Activated T-cell treated with anti-CD3 and anti-CD28 coated beads, Interleukin-2, amount 50 U/mL, for 1 hour (primary cell): Measurements from ENCODE around the gene PRKN.

Experiments used
- DNase-seq: peaks from one replicate; pipeline ENCODE4 v3.0.0-alpha.2; 2020

PRKN gene

DNA sequence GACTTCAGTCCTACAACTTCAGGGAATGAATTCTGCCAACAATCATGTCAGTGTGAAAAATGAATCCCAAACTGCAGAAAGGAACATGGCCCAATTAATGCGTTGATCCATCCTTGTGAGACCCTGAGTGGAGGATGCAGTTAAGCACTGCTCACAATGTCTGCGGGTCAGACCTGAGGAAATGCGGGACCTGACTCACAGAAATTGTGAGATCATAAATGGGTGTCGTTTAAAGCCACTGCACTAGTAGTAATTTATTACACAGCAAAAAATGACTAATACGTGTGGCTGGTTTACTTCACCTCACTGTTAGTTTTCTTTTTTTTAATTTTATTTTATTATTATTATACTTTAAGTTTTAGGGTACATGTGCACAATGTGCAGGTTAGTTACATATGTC, 505.0 kb downstream of the PRKN start:
- no peak for DNase-seq

DNA sequence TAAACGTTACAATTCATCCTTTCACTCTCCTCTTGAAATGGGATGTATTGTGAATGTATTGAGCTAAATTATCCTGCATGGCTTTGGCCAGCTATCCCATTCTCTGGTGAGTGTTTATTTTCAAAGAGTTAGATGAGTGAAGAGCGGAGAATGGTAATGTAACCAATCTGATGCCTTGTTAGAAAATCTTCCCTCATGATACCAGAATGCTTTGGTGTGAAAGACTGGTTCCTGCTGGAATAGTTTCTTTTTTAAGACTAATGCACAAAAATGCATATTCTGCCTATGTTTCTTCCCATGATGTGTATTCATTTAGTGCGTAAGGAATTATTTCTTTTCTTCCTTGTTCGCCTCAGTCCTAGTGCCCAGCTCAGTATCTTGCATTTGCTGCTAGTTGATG, 506.7 kb downstream of the PRKN start:
- no peak for DNase-seq

DNA sequence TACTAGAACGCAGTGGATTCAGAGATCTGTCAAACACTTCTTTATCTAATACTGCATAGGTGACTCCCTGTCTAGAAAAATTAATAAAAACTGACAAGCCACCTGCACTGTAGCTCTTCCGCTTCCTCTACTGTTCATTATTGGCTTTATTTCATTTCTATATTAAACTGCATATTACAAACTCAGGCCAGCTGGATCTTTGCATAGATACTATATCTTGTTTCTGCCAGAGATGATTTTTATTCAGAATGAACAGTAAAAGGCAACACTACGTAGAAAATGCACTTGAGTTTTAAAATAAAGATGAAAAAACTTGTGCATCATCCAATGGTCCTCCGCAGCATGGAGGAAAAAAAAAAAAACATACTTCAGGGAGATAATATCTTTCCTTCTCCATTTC, 508.3 kb downstream of the PRKN start:
- DNase-seq: no peak

DNA sequence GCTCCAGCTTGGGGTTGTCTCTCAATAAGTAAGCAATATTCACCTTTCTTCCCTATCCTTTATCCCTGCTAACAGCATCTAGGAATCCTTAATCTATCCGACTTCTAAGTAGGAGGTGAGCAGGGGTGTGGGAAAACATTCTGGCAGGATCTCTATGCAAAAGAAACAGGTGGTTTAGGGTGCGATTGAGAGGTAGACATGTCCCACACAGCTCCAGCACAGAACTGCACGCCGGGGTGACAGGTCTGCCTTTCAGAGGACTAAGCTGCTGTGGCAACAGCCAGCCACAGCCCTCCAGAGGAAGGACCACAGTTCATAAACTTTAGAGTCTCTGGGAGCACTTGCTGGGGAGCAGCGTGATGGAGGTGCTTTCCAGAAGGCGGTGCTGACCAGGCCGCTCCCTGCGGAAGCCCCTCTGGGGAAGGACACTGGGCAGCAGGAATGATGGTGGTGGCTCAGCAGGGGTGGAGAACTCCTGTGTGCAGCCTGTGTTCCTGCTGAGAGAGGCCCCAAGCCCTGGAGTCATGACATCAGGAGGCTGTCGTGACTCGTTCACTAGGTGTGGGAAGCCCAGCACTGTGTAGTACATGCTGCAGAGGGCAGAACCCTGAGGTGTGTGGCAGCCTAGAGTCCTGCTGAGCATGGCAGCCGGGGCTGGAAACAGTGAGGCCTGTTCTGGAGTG, 509.6 kb downstream of the PRKN start:
- no peak for DNase-seq

DNA sequence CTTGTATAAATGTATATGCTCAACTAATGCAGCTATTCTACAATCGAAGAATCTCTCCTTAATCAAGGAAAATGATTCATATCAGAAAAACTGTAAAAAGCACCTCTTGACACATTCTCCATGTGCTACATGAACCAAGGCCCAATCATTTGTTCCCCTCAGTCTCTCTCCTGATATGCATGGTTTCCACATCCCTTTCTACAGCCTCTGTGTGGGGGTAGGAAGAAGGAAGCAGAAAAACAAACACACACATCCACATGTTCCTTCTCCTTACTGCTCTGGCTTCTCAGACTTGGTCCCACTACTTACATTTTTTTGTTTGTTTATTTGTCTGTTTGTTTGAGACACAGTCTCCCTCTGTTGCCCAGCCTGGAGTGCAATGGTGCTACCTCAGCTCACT, 510.5 kb downstream of the PRKN start:
- no peak for DNase-seq

DNA sequence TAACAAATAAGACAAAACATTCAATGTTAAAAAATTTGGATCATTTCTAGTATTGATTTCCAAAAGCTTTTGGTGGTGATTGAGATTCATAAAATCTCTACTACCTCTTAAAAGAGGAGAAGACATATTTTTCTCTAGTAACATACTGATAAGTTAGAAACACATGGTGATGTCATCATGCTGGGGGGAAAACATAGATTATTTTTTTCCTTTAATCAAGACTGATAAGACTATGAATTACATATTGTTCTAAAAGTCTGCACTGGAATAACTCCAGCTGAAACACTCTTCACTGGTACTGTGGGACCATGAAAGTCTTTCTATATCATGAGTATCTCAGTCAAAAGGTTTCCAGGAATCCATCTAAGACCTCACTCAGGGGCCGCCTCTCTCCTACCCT, 515.8 kb downstream of the PRKN start:
- DNase-seq: no peak

DNA sequence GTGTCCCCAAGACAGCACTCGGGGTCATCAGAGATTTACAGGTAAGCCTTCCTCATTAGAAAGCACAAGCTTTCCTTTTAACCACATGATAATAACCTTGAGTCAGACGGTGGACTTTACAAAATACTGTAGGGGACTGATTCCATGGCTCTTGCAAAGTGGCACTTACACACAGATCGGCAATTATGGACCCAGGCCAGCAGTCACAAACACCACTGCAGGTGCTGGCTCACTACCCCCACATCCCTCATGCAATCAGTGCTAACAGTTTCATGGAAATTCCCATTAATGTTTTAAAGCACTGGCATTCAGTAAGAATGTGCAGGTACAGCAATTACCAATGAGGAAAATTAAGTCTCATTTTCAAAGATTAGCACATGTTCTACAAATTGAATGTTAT, 516.5 kb downstream of the PRKN start:
- no peak for DNase-seq

DNA sequence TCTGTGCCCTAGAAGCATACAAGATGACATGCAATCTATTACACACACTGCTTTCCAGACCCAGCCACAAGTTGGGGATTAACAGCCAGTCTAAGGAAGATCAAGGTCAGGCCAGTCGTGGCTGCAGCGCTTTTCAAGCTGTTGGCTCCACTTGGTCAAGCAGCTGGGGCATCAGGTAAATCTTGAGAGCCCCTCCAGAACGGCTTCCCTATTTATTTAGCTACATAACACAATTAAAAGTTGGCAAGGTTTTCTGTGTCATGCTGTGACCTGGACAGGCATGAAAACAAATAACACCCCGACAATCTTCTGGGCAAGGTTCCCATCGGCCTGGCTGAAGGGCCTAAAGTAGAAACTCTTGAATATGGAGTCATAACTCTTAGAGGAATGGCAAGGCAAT, 524.3 kb downstream of the PRKN start:
- no peak for DNase-seq

DNA sequence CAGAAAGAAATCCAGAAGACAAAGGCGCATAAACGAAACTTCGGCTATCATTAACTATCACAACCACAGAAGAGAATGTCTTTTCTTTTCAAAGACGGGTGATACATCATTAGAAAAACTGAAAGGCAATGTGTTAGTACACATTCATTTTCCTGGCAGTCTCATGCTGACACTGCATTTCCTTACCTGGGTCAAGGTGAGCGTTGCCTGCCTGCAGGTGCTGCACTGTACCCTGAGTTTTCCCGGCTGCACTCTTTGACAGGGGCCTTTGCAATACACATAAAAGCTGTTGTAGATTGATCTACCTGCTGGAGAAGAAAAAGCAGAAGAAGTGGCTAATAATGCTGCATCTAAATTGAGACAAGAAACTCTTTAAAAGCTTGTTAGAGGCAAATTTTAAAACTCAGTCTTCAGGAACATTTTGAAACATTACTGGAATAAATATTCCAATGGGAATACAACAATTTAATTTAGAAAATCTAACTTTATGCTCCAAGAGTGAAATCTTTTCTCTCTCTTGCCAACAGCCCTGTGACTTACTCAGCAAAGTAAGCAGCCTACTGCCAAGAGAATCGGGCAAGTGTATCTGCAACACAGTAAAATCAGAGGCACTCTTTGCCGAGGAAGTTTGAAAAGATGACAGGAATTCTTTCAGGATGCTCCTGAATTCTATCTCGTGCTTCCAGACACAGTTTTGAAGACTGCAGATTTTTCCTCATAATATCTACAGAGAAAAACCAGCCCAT, 526.4 kb downstream of the PRKN start:
- DNase-seq: no peak

DNA sequence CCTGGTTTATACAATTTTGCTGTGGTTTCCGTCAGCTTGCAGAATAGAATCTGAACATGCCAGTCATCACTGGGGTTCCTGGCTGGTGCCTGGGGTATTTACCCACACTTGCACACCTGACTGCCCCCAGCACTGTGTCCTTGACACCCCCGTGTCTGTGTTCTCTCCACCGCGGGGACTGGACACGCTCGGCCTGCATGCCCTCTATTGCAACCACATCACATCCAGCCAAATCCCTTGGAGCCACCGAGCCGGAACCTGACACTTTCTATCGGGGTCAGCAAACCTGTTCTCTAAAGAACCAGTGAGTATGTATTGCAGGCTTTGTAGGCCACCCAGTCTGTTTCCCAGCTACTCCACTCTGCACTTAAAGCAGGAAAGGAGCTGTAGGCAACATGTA, 527.5 kb downstream of the PRKN start:
- no peak for DNase-seq

DNA sequence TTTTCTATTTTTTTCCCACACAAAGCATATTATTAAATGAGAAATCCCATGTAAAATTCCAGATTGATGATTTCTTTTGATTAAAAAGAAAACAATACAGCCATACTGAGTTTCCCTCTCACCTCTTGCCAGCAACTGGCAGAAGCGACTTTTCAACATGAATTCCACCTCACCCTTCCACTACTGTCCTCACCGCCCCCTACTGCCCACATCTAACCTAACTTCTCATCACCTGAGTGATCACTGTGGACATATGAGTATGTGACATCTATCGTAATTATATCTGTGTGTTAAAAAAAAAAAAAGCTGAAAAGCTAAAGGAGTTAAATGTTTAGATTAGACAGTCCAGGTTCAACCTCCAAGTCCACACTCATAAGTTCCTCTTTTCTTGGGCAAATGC, 528.6 kb downstream of the PRKN start:
- no peak for DNase-seq

DNA sequence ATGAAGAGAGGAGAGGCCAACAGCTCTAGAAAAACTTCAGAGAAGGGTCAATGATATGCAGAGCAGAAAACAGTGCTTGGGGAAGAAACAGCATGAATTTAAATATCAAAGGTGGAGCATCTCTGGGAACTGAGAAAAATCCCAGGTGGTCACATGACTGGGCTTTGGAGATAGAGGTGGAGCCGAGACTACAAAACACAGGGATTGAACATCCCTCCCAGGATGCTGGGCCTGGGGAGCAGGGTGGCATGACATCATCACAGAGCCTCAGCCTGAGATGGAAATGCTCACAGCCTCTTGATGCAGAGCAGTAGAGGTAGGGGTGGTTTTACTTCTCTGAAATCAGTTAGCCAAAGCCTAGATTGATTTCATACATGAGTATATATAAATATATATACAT, 529.5 kb downstream of the PRKN start:
- DNase-seq: no peak

DNA sequence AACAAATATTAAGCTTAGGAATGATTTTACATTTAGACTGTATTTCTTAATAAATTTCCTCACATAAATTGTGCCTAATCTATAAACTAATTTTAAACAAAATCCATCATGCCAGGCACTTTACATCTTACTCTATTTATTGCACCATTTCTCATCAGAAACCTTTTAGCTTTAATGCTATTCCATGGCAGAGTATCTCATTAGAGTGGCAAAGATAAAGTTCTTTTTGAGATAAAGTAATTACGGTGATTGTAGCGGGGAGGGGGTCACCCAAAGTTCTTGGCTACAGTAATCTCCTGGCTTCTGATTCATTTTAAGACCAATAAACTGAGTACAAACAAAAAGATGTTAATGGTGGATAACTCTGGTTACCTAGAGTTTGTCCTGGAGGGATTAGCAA, 532.1 kb downstream of the PRKN start:
- DNase-seq: no peak

DNA sequence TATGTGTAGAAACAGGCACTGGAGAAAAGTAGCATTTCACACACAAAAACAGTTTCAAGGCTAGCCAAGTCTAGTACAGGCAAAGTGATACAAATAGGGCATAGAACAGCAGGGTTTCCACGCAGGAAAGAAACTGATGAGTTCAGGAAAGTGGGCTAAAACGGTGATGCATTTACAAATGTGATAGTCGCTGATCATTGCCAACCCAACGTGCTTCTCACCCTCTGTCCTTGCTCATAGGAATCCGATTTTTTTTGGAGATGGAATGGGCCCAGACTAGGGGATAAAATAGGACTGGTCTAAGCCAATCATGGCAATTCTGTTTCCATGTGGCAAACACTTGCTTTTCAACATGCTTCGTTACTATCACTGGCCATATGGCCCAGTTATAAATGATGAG, 536.6 kb downstream of the PRKN start:
- no peak for DNase-seq

DNA sequence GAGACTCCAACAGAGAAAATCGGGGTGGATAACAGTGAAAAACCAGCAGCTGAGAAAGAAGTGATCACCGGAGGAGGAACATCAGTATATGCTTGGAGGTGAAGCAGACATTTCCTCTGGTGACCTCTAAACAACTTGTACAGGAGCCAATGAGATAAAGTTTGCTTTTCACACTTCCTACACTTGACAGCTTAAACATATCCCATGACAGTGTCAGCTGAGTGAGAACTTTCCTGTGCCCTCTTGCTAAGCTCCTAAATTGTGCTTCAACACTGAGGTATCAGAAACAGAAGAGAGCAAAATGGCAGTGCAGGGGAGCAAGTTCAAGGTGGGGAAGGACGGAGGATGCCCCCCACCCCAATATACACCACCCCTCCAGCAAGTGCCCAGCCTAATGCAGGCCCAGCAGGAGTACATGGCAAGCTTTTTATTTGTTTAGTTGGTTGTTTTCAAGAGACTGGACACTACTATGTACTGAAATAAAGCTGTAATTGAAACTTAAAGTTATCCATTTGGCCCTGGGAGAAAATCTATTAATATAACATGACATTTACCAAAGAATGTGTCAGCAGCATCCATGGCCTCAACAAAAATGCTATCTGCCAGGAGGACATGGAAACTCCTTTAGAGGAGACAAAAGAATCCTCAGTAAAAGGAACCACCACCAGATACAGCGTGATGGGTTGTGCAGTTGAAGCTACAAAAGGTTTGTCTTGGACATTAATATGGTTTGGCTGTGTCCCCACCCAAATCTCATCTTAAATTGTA, 540.2 kb downstream of the PRKN start:
- no peak for DNase-seq

DNA sequence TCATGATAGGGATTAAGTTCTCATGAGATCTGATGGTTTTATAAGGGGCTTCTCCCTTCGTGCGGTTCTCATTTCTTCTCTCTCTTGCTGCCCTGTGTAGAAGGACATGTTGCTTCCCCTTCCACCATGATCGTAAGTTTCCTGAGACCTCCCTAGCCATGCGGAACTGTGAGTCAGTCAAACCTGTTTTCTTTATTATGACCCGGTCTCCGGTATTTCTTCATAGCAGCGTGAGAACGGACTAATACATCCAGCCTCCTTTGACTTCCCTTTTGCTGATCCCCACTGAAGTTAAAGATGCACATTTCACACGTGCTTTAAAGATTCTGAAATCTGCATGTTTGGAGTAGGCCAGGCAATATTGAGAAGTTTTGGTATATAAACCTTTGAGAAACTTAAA, 543.1 kb downstream of the PRKN start:
- DNase-seq: no peak

DNA sequence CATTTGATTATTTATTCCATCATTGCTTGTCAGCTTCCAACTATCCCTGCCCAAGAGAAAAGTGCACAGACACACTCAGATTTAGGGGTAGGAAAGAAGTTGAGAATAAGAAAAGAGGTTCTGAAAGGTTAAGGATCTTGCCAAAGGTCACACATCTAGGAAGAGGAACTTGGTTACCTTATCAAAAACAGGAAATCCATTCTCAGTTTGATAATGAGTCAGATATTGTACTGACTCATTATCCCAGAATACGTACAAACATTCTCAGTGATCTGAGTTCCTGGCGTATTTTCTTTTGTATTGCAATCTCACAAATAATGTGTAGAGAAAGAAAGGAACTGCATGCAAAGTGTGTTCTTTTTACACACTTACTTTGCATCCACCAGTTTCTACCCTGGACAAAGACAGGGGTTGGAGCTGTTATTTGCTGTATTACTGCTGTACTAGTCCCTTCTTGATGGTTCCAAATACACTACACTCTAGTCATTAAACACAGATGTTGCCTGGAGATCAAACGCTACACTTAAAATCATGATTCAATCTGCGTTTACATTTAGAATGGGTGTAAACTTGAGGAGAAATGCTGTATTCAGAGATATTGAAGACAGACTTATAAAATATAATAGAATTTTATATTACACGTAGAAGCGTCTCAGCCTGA, 545.7 kb downstream of the PRKN start:
- DNase-seq: no peak

DNA sequence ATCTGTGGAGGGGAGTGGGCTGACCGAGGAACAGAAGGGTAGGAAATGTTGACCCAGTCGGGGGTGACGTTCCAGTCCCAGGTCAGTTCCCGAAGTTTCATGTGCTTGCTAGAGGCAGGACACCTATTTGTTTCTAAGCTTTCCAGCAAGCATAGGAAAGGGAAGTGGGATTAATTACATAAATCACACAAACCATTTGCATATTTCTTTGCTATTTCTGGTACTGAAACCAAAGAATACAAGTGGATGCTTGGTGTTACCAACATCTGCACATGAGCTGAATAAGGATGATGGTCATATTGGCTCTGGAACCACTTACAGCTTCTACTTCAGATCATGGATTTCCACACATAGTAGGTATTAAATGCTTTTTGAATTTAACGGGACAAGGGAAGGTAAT, 546.5 kb downstream of the PRKN start:
- DNase-seq: no peak

DNA sequence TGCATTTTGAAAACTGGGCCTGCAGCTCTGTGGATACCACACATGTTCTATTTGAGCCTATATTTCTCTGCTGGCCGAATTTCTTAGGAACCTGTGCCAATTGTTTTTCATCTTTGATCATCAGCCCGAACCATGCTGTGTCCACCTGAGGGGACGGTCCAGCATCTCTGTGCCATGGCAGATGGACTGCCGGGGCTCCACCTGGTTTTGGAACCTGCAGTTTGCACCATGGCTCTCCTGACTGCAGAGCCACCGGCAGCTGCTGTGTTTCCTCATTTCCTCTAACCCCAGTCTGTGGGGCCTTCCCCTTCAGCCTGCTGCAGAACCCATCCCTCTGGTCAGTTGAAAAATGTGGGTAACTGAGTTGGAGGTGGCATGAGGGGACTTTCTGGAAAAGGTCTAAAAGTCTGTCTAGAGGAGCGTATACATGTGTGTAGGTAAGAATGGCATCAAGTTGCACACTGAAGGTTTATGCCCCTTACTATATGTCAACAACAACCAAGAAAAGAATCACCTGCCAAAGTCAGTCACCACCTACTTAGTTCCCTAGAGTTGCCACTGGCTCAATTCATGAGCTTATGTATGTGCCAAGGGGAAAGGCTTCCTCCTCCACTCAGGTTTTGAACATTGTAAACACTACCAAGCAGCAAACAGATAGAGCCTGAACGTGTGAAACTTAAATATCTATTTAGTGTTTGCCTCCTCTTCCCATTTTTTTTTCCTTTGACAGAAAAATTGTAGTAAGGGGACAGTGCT, 548.2 kb downstream of the PRKN start:
- DNase-seq: no peak

DNA sequence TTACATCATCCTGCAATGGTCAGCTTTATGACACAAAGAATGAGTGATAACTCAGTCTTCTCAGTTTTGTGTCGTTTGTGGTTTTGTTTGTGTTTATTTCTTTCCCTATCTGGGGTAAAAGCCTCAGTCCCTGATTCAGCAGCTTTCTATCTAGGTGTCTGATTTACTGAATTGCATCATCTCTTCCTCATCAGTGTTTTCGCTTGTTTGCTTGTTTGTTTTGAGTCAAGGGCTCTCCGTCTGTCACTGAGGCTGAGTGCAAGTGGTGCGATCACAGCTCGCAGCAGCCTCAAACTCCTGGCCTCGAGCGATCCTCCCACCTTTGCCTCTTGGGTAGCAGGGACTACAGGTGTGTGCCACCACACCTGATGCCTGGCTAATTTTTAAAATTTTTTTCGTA, 548.9 kb downstream of the PRKN start:
- no peak for DNase-seq

DNA sequence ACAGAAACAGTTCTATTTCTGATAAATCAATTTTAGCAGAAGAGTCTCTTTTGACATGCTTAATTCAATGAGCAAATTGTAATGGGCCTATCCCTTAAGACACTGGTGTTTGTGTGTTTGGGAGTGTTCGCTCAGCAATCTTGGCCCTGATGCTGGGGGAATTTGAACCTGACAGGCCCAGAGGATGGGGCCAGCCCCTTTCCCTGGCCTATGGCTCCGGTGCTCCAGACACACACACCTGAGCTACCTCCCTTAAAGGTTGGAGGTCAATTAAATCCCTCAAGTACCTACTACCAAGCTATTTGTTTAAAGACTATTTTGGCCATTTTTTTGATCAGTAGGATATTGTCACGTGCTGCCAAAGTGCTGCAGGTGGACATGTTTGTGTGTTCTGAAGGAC, 549.3 kb downstream of the PRKN start:
- DNase-seq: no peak

DNA sequence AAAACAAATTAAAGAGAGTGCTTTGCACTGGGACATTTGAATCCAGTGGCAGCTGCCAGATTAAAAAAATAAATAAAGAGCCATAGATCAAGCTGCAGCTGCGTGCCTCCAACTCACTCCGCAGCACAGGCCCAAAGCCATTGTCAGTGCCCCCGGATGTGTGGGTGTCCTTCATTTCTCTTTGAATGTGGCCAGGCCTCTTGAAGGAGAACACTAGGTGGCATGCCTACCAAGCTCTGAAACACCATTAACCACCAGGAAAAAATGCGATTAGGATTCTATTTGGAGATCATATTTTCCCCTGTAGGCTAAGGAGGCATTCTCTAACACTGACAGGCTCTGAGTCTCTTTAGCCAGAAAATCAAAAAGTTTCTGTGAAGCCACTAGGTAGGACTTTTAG, 549.8 kb downstream of the PRKN start:
- DNase-seq: no peak

DNA sequence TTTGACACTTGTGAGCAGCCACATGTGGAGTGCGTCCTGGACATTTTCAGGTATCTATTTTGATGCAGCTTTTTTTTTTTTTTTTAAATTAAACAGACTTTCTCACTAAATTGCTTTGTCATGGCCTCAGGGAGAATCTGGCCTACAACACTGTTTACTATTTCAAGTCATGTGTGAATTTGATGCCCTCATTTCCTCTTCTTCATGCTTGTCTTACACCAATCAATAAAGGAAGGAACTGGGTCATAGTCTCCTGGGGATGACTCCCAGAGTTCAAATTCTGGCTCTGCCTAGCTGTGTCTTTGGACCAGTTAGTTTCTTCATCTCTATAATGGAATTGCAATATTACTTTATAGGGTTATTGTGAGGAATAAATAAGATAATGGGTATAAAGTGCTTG, 554.1 kb downstream of the PRKN start:
- no peak for DNase-seq
